ENCODE measurements around the gene KREMEN1.

KREMEN1 gene

DNA sequence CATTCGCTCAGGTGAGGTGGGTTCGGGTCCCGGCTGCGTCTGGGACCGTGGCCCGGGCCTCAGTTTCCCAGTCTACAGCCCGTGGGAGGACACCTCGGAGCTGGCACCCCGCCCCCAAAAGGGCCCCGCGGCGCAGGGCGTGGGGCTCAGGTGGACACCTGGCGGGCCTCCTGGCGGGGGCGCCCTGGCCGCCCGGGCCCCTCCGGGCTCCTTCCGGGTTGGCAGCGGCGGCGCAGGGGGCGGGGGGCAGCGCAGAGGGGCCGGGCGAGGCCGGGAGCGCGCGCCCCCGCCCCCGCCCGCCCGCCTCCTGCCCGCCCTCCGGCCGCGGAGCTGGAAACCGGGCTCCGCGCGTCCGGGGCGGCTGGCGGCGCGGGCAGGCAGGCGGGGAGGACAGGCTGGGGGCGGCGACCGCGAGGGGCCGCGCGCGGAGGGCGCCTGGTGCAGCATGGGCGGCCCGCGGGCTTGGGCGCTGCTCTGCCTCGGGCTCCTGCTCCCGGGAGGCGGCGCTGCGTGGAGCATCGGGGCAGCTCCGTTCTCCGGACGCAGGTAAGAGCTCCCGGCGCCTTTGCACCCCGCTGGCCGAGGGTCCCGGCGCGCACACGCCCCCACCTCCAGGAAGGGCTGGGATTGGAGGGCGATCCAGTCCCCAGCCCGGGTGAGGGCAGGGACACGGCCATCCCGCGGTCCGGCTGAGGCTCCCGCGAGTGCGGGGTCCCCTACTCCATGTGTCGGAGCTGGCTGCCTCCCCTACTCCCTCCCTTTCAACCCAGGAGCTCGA, 132.9 kb downstream of the KREMEN1 start, which contains the start of gene EMID1:
Gene EMID1, plus strand, starts transcription at position 303 of the 778 bp plus-strand sequence. Its CDS starts 143 bp downstream, at position 446.
- Histone ChIP-seq H3K27me3 (replicated peaks) (peaks cover 3% of the 10 kb centered on the region), H3K36me3 (replicated peaks) (no peaks in the 10 kb centered on the region), H3K27ac (no peak within 1 kb of the TSS), H3K4me3 (ENCODE audit: low read depth, low read length) (peak within 1 kb of the TSS; percentile 47)
- TF ChIP-seq, protein P1, sequence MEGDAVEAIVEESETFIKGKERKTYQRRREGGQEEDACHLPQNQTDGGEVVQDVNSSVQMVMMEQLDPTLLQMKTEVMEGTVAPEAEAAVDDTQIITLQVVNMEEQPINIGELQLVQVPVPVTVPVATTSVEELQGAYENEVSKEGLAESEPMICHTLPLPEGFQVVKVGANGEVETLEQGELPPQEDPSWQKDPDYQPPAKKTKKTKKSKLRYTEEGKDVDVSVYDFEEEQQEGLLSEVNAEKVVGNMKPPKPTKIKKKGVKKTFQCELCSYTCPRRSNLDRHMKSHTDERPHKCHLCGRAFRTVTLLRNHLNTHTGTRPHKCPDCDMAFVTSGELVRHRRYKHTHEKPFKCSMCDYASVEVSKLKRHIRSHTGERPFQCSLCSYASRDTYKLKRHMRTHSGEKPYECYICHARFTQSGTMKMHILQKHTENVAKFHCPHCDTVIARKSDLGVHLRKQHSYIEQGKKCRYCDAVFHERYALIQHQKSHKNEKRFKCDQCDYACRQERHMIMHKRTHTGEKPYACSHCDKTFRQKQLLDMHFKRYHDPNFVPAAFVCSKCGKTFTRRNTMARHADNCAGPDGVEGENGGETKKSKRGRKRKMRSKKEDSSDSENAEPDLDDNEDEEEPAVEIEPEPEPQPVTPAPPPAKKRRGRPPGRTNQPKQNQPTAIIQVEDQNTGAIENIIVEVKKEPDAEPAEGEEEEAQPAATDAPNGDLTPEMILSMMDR (IDR thresholded peaks at IDR 0.05; ENCODE audit: low read depth, low read length, missing control alignments) = peak; percentile 37
- in situ Hi-C loops (cut with HindIII; ENCODE audit: low pct_ligation_motif_present, low sequenced_read_pairs) = no loop called here
- no peak for DNase-seq

DNA sequence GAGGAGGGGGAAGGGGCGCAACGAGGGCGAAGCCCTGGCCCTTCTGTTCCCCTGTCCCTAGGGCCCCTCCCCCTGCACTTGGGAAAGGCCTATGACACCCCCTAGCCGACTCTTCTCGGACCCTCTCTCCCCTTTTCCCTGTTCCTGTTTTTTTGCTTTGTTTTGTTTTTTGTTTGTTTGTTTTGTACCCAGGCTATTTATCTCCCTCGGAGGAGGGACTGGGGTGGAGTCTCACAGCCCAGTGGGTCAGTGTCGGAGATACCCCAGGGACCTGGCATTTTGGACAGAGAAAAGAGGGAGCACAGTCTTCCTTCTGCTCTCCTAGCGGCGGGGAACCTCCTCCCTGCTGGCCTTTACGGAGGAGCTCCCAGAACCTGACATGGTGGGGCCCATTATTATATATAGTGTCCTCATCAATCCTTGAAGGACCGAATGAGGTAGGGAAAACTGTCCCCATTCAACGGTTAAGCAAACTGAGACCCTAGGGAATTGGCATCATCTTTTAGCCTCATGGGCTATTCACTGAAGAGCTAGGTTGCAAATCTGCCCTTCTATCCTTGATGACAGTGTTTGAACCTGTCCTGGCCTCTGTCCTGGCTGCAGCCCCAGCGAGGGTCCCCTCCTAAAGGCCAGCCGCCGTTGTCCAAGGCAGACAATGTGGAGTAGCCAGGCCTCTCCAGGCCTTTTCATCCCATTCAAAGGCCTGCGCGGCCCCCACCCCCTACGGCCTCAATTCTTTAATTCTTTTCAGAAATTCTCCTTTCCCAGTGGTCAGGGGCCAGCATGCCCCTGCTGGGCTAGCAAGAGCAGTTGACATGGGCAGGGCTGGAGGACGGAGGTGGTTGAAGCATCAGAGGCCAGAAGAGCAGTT, 133.8 kb downstream of the KREMEN1 start:
- Histone ChIP-seq H3K27ac (no peak overlapping the region), H3K27me3 (replicated peaks) (peaks cover 3% of the 10 kb centered on the region), H3K4me3 (ENCODE audit: low read depth, low read length) (peak overlapping the region; percentile 47), H3K36me3 (replicated peaks) (no peaks in the 10 kb centered on the region)
- TF ChIP-seq, protein P1 (IDR thresholded peaks at IDR 0.05; ENCODE audit: low read depth, low read length, missing control alignments) = no peak
- DNase-seq = no peak
- in situ Hi-C loops (cut with HindIII; ENCODE audit: low pct_ligation_motif_present, low sequenced_read_pairs) = no loop called here

DNA sequence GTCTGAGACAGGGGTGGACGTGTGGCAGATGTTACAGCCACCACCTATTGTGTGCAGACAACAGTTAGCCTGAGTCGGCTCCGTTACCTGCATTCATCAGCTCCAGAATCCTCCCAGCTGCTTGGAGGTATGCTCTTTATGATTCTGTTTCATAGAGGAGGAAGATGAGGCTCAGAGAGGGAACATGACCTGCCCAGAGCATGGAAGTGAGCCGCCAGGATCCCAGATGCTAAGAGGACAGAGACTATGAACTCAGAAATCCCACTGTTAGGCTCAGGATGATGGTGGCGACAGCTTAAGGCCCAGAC, 134.4 kb downstream of the KREMEN1 start:
- TF ChIP-seq, protein P1 (IDR thresholded peaks at IDR 0.05; ENCODE audit: low read depth, low read length, missing control alignments) = no peak
- no peaks in the 10 kb centered on the region for H3K36me3 ChIP-seq (replicated peaks)
- no peak for DNase-seq
- H3K27ac ChIP-seq = no peak overlapping the region
- H3K27me3 ChIP-seq (replicated peaks) = peaks cover 3% of the 10 kb centered on the region
- no peak overlapping the region for H3K4me3 ChIP-seq (ENCODE audit: low read depth, low read length)
- in situ Hi-C loops (cut with HindIII; ENCODE audit: low pct_ligation_motif_present, low sequenced_read_pairs) = no loop called here

DNA sequence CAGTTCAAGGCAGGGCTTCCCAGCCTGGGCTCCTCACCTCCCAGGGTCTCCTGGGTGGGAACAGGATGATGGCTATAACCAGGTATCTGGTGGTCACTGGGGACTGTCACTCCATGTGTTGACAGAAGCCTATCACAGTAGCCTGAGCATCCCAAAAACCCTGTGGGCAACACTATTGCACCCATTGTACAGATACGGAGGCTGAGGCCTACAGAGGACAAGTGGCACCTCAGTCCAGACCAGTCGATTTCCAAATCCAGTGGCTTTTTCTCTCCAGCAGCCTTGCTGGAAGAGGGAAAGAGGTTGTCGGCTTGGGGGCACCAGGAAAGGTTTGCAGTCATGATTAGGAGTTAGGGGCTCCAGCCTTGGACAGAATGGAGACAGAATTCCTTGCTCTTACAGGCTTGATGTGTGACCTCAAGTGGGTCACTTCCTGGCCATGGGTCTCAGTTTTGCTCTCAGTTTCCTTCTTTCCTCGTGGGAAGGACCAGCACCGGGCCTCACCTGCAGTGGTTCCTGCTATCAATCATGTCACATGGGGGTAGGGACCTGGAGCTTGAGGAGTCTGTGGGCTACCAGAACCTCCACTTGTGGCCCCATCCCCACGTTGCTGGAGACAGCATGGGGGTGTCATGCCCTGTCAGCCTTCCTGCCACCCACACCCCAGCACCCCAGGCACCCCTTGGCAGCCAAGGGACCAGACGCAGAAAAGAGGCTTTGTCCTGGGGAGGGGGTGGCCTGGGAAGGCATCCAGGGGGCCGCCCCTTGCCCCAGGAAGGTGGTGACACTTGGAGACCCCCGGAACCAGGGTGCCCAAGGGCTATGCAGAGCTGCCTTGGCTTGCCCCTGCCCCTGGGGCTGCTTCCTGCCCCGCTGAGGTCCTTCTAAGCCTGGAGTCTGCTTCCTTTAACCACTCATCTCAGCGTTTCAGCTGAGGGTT, 135.0 kb downstream of the KREMEN1 start:
- H3K36me3 ChIP-seq (replicated peaks) = no peaks in the 10 kb centered on the region
- H3K27me3 ChIP-seq (replicated peaks) = peaks cover 3% of the 10 kb centered on the region
- TF ChIP-seq, protein P1 (IDR thresholded peaks at IDR 0.05; ENCODE audit: low read depth, low read length, missing control alignments) = no peak
- H3K4me3 ChIP-seq (ENCODE audit: low read depth, low read length) = no peak overlapping the region
- H3K27ac ChIP-seq = no peak overlapping the region
- in situ Hi-C loops (cut with HindIII; ENCODE audit: low pct_ligation_motif_present, low sequenced_read_pairs) = no loop called here
- no peak for DNase-seq

DNA sequence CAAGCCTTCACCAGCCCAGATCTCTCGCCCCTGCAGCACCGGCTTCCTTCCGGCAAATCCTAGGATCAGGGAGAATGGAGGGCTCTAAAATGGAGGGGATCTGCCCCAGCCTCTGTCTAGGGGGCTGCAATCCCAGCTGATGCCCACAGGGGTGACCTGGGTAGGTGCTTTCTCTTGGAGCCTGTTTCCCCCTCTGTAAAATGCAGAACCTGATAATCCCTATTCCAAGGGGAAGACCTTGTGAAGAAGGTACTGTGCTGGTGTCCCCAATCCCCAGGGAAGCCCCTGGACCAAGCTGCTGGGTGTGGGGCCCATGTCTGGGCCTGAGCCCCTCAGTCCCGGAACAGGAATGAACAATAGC, 135.6 kb downstream of the KREMEN1 start:
- no peak for DNase-seq
- in situ Hi-C loops (cut with HindIII; ENCODE audit: low pct_ligation_motif_present, low sequenced_read_pairs) = no loop called here
- H3K4me3 ChIP-seq (ENCODE audit: low read depth, low read length) = no peak overlapping the region
- no peaks in the 10 kb centered on the region for H3K36me3 ChIP-seq (replicated peaks)
- TF ChIP-seq, protein P1 (IDR thresholded peaks at IDR 0.05; ENCODE audit: low read depth, low read length, missing control alignments) = peak; percentile 20
- H3K27me3 ChIP-seq (replicated peaks) = peaks cover 3% of the 10 kb centered on the region
- H3K27ac ChIP-seq = no peak overlapping the region

Data from brain microvascular endothelial cell (primary cell).